T-helper 17 cell (primary cell): ENCODE measurements around the gene FSIP2. TPM values are rescaled to one million over a fixed set of nuclear protein-coding genes. Genes with fewer than 3 reads are reported as not detected.
A peak's percentile ranks its signal among the peaks of the same experiment; 100 is the strongest.

ENCODE experiments used
- ATAC-seq: fragments of 150-1000 bp; cut with Tn5 transposase; 2 replicates; pipeline ENCODE4 v1.10.0; 2021; ENCODE audit warnings: mild to moderate bottlenecking, moderate library complexity
- DNase-seq, 3 donors: peaks; one replicate each; pipeline versions ENCODE4 v3.0.0 to v3.0.0-alpha.2; 2020 to 2021
- H3K9me3 ChIP-seq: one replicate; pipeline ENCODE4 v1.7.0; 2013; ENCODE audit warnings: low read length, mild to moderate bottlenecking; ENCODE audit not compliant: control insufficient read depth, poor library complexity, severe bottlenecking
- H3K27ac Mint-ChIP-seq: one replicate; pipeline ENCODE4 v1.8.0; 2022; ENCODE audit warnings: mild to moderate bottlenecking, moderate library complexity, mixed read lengths
- H3K27me3 Mint-ChIP-seq: one replicate; pipeline ENCODE4 v1.8.0; 2022; ENCODE audit warnings: mixed read lengths
- H3K36me3 Mint-ChIP-seq: one replicate; pipeline ENCODE4 v1.8.0; 2022; ENCODE audit warnings: low read depth, mixed read lengths
- H3K4me1 Mint-ChIP-seq: one replicate; pipeline ENCODE4 v1.8.0; 2022; ENCODE audit warnings: mild to moderate bottlenecking, mixed read lengths
- H3K4me3 Mint-ChIP-seq: one replicate; pipeline ENCODE4 v1.8.0; 2022; ENCODE audit warnings: mild to moderate bottlenecking, moderate library complexity, mixed read lengths
- total RNA-seq, 4 donors: library from RNA in 2 of 4; stranded (reverse) in 2 of 4; gene quantifications; one replicate each; pipeline ENCODE4 v1.2.3 and lab custom pipeline; 2022 to 2026

Gene FSIP2, protein sequence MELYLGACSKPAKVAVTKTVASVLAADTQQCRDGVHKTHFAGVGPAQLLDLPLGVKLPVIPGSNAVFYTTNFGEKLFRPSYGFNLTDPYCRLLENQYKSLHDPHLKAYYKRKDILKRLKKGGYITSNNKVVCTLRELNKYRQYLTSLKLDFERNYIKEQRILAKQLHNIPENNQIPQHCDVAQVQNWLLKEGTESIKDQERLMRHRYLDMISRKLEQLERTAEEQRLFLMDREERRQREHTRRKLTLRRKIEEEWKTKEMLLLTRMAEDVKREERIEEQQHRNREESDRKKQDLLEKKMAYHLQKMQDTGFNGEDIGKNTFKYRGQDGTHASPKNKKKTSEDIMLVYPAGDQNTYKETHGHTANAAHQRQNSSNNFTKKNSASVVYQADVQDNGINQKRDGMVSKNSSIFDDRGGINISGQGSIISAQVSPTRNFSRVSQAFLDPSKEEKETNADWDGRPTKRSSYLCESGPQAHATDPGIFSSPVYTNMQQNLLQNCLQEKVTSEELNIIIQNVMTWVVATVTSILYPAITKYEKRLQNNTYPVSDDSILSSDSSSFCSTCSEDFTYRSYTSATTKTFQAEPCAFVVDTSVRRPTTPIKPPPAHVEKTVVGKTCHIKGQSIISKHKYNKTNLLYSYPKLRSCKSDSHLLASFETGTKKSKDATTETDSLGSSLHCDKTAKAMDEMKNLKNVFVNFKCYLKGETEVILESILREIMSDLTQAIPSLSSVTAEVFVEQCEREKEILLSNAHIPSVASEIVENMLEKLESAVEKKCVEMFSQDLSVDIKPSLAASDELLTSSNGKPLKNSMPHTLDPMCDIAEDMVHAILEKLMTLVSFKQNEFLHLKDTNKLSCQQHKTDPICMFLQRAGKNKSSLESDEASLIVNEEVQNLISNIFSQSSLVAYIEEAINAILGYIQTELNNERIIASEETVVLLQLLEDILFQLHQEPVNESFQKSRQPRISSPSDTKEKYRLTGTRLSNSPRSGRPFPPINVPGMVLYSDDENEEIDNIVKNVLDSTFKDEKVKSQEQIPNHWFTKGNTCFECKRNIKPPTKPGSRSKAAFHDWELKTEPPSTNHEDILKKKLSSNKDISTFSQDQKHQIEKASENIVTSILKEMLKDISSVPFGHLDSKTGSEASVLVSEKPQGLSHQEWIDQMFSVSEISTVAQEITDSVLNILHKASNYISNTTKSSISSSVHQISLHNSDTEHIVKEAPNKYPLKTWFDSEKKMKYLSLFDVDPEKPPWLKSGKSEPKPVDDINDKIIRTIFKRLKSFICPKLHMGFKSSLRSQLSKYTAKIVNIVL (N-terminal part only)
- total RNA-seq = under 1 TPM; 0.50 to 0.57 TPM
- total RNA-seq (lab: John Stamatoyannopoulos, UW) = 0.35 to 0.53 reads per million in 2 donors

DNA sequence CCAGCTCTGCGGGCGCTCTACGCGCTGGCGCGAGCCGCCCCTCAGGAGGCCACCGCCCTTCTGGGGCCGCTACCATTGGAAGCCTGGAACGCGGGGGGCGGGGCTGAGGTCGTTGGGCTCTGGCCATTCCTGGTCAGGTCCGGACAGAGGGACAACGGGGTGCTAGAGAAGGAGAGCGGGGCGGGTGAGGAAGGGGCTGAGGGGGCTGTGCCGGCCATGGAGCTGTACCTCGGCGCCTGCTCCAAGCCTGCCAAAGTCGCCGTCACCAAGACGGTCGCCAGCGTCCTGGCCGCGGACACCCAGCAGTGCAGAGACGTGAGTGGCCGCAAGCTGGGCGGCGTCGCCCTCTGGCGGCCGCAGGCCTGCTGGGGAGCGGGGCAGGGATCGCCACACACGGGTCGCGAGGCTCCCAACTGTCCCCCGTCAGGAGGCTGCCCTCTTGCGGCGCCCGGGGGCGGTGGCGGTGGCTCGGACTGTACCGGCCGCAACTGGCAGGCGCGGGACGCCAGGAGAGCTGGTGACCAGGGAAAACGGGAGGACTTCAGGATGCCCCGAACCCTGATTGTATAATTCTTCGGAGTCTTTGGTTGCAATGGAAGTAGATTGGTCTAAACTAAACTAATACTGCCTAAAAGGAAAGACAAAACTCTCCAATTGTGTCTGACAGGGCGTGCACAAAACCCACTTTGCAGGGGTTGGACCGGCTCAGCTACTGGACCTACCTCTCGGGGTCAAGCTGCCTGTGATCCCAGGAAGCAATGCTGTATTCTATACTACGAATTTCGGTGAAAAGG, at the start of gene FSIP2:
FSIP2 (plus strand) TSS at position 126 of the 794 bp plus-strand sequence; CDS start at position 217, 91 bp downstream.
- ATAC-seq = peak; percentile 32
- H3K4me3 Mint-ChIP-seq = no peak within 1 kb of the TSS
- no peaks in the 10 kb centered on the region for H3K27me3 Mint-ChIP-seq
- H3K9me3 ChIP-seq = no peaks in the 10 kb centered on the region
- no peaks in the 10 kb centered on the region for H3K4me1 Mint-ChIP-seq
- no peaks in the 10 kb centered on the region for H3K36me3 Mint-ChIP-seq
- DNase-seq = no peak
- no peak within 1 kb of the TSS for H3K27ac Mint-ChIP-seq

DNA sequence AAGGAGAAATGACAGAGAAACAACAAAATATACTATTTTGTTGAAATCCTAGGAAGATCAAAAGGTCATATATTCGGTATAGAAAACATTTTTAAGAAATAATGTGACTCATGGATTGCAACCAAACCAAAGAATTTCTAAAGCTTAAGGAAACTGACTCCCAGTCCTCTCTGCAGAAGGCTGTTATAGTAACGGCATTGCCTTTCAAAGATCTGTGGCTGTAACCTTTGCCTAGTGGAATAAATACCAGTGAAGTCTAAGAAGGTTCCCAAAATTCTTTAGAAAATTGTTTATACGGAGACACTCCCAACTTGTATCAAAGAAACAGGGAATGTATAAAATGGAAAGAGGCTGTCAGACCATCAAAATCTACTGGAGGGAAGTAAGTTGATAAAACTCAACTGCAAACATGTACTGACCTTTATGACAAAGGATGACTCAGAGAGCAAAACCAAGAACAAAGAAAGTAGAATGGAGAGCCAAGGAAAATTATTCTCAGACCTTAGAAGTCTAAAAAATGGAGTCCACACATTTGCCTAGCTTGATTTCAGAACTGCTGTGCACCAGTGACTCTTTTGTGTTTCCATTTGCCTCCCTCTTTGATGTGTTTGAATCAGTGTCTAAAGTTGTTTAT, 48.6 kb upstream of the FSIP2 start:
- Mint-ChIP-seq H3K27me3 (no peaks in the 10 kb centered on the region), H3K27ac (no peak overlapping the region), H3K4me1 (no peaks in the 10 kb centered on the region), H3K4me3 (no peak overlapping the region), H3K36me3 (no peaks in the 10 kb centered on the region)
- DNase-seq = no peak
- H3K9me3 ChIP-seq = no peaks in the 10 kb centered on the region
- ATAC-seq = no peak

DNA sequence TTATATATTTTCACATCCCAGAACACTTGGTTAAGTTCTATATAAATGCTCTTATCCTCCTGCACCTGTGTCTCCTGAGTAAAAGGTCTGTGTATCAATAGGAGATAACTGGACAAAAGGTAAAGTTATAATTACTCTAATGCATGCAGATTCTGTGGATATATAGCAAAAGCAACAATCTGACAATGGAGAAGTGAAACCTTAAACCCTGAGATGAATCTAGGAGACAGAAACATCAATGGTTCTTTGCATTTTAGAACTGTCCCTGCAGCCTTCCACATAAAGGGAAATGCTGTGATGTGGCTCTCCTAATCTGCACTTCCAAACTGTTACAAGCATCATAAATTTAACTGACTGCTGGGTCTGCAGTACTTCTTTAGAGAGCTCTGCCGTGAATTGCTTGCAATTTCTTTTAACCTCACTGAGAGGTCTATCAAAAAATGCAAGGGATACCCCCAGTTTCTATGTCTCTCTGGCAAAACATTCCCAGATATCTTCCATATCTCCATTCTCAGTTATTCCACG, 42.8 kb upstream of the FSIP2 start:
- no peak for DNase-seq
- no peak for ATAC-seq
- Mint-ChIP-seq H3K27me3 (no peaks in the 10 kb centered on the region), H3K4me3 (no peak overlapping the region), H3K4me1 (no peaks in the 10 kb centered on the region), H3K36me3 (no peaks in the 10 kb centered on the region), H3K27ac (no peak overlapping the region)
- H3K9me3 ChIP-seq = no peaks in the 10 kb centered on the region

DNA sequence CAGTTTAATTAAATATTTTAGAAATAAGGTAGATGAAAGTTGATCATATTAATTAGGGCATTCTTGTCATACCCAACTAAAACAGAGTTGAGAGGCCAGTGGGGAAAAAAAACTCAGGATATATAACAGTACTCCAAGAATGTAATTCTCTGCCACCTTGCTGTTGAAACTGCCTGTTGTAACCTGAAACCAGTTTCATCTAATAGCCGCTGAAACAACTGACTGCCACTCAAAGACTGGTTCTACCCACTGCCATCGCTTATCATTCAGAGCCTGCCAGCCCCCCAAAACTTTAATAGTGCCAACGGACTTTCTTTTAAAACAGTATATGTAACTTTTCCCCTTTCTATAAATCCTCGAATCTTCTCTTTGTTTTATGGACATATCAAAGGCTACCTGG, 37.7 kb upstream of the FSIP2 start:
- no peak overlapping the region for H3K4me3 Mint-ChIP-seq
- no peaks in the 10 kb centered on the region for H3K4me1 Mint-ChIP-seq
- no peaks in the 10 kb centered on the region for H3K36me3 Mint-ChIP-seq
- H3K9me3 ChIP-seq = no peaks in the 10 kb centered on the region
- H3K27me3 Mint-ChIP-seq = no peaks in the 10 kb centered on the region
- DNase-seq (no peak), ATAC-seq (no peak)
- H3K27ac Mint-ChIP-seq = no peak overlapping the region

DNA sequence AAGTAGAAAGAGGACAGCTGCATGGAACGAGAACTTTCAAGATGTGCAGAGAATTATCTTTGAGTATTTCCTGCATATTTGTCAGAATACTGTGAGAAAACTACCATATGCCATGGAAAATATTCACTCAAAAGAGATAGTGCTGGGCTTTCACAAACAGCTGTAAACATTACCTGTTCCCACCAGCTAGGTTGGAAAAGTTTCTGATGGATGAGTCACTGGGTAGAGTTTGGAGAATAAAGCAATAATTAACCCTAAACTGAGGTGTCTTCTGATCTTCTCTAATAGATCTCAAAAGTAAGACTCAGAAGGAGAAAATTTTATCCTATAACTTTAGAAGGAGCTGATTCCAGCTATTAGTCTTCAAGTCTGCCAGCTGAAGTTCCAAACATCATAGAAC, 3.9 kb upstream of the FSIP2 start:
- Mint-ChIP-seq H3K27ac (no peak overlapping the region), H3K4me3 (no peak overlapping the region), H3K4me1 (no peaks in the 10 kb centered on the region), H3K27me3 (no peaks in the 10 kb centered on the region), H3K36me3 (no peaks in the 10 kb centered on the region)
- ATAC-seq = no peak
- peaks cover 2% of the 10 kb centered on the region for H3K9me3 ChIP-seq
- DNase-seq = no peak

DNA sequence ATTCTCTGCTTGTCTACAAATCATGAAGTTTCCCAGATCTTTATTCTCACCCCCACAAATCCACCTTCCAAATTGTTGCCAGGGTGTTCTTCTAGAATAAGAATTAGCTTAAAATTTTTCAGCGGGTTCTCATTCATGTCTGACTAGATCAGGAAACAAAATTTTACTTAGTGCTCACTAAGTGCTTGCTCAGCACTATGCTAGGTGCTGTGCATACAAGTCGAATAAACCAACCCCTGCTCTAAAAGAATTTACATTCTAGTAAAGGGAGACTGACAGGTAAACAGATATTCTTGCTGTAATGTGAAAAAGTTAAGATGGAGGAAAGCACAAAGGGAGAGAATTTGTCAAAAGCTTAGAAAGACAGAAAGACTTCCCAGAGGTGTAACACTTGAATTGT, 2.4 kb upstream of the FSIP2 start:
- DNase-seq (no peak), ATAC-seq (no peak)
- H3K9me3 ChIP-seq = peaks cover 2% of the 10 kb centered on the region
- H3K27me3 Mint-ChIP-seq = no peaks in the 10 kb centered on the region
- H3K27ac Mint-ChIP-seq = no peak overlapping the region
- H3K4me3 Mint-ChIP-seq = no peak overlapping the region
- no peaks in the 10 kb centered on the region for H3K36me3 Mint-ChIP-seq
- H3K4me1 Mint-ChIP-seq = no peaks in the 10 kb centered on the region

DNA sequence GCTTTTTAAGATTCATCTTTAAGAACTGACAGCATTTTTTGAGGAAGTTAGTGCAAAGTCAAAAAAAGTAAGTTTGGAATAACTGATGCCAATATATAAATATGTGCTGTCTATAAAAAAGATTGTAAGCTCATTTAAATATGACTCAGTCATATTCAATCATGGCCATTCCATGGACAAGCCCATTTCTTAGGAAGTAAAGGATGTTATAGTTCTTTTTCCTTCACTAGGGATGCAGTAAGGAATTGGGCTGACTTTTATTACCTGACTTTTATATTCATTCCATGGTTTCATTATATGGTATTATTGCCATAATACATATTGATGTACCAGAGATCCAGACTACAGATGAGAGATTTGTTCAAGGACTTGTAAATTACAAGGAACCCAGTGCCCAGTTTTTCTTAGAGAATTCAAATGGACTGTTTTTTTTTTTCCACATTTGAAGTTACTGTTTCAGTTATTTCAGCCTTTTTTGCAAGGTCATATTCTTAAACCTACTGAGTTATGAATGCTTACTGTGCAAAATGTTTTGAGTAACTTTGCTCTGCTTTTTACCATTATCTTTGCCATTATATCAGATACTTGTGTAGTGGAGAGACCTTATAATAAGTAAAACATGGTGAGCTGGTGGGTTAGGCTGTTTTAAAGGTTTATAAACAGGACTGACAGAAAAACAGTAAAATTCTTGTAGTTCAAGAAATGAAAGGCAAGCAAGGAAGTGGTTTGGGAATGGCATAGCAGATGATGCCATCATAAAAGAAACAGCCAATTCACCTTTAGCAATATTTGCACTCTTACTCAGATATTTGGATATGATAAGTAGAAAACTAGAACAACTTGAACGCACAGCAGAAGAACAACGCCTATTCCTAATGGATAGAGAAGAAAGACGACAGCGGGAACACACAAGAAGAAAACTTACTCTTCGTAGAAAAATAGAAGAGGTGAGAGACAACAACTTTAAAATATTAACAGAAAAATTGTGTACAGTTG, 7.6 kb downstream of the FSIP2 start:
- Mint-ChIP-seq H3K27ac (no peak overlapping the region), H3K4me3 (no peak overlapping the region), H3K36me3 (no peaks in the 10 kb centered on the region), H3K4me1 (no peaks in the 10 kb centered on the region), H3K27me3 (no peaks in the 10 kb centered on the region)
- DNase-seq (no peak), ATAC-seq (no peak)
- no peaks in the 10 kb centered on the region for H3K9me3 ChIP-seq

DNA sequence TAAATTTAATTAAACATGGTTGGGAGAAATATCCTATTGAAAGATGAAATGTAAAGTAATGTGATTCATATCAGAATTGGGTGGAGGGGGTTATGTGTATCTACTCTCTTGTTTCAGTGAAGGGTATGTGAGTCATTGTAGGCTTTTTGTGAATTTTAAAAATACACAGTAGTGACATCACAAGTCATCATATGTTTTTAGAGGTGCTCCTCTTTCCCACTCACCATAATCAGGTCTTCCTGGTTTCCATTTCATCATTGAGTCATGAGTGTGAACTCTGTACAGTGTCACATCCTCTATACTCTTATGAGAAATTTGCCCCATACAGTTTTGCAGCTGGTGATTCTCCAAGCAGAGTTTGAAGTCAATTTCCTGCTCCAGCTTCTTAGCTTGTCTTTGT, 18.8 kb downstream of the FSIP2 start:
- Mint-ChIP-seq H3K27ac (no peak overlapping the region), H3K4me1 (no peaks in the 10 kb centered on the region), H3K36me3 (no peaks in the 10 kb centered on the region), H3K27me3 (no peaks in the 10 kb centered on the region), H3K4me3 (no peak overlapping the region)
- no peak for DNase-seq
- H3K9me3 ChIP-seq = no peaks in the 10 kb centered on the region
- no peak for ATAC-seq

DNA sequence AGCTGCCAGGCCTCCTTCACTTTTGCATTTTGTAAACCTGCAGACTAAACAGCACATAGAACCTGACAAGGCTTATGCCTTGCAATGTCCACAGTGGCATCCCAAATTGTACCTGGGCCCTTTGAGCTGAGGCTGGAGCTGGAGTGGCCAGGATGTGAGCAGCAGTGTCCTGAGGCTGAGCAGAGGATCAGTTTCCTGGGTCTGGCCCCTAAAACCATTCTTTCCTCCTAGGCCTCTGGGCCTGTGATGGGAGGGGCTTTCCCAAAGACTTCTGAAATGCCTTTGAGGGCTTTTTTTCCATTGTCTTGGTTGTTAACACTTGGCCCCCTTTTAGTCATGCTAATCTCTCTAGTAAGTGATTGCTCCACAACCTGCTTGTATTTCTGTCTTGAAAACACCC, 32.8 kb downstream of the FSIP2 start:
- no peaks in the 10 kb centered on the region for H3K27me3 Mint-ChIP-seq
- no peaks in the 10 kb centered on the region for H3K4me1 Mint-ChIP-seq
- no peak overlapping the region for H3K27ac Mint-ChIP-seq
- ATAC-seq (no peak), DNase-seq (no peak)
- H3K4me3 Mint-ChIP-seq = no peak overlapping the region
- H3K9me3 ChIP-seq = no peaks in the 10 kb centered on the region
- no peaks in the 10 kb centered on the region for H3K36me3 Mint-ChIP-seq

DNA sequence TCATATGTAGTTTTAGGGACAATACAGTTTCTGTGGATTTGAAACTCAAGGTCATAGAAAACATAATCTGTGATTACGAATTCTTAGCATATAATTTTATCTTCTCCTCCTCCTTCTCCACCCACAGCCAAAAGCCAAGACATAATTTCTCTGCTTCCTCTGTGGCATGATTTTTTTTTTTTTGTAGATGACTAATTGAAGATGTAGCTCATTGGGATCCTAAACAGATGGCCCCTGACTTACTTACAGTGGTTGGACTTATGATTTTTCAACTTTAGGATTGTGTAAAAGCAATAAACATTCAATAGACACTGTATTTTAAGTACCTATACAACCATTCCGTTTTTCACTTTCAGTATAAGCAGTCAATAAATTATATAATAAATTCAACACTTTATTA, 42.3 kb downstream of the FSIP2 start:
- DNase-seq (no peak), ATAC-seq (no peak)
- H3K27me3 Mint-ChIP-seq = no peaks in the 10 kb centered on the region
- no peaks in the 10 kb centered on the region for H3K9me3 ChIP-seq
- no peak overlapping the region for H3K4me3 Mint-ChIP-seq
- no peaks in the 10 kb centered on the region for H3K4me1 Mint-ChIP-seq
- H3K27ac Mint-ChIP-seq = no peak overlapping the region
- no peaks in the 10 kb centered on the region for H3K36me3 Mint-ChIP-seq

DNA sequence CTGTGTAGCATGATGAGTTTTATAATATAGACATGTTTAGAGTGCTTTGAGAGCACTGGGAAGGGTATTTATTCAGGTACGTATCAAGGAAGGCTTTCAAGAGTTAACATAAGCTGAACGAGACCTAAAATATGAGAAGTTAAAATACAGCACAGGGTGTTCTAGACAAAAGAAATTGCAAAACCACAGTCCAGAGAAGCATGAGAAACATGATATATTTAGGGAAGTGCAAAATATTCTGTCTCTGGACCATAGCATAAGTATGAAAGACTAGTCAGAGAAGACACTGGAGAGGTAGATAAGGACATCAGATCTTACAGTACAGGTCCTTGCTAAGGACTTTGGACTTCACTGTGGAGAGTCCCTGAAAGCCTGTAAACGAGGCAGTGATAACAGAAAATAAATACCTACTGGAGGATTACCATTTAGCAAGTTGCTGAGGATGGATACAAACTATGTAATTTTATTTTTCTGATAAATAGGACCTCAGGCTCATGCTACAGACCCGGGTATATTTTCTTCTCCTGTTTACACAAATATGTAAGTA, 43.7 kb downstream of the FSIP2 start:
- Mint-ChIP-seq H3K4me1 (no peaks in the 10 kb centered on the region), H3K27me3 (no peaks in the 10 kb centered on the region), H3K36me3 (no peaks in the 10 kb centered on the region), H3K27ac (no peak overlapping the region), H3K4me3 (no peak overlapping the region)
- H3K9me3 ChIP-seq = no peaks in the 10 kb centered on the region
- DNase-seq = no peak
- ATAC-seq = no peak
